CD4-positive, alpha-beta T cell treated with Interferon gamma for 1 hour (primary cell): ENCODE results near the gene RING1.

Experiments
- DNase-seq: peaks from one replicate; pipeline ENCODE4 v3.0.0-alpha.2; 2020

RING1 gene

GRCh38 chr6:33208091-33208967, at the start of gene RING1:
TSS of gene RING1 (plus strand) at chr6:33208500. CDS start at chr6:33208823, 323 bp downstream.
- peak; percentile 86 for DNase-seq

GRCh38 chr6:33160096-33160495, 48.2 kb upstream of the RING1 start:
- DNase-seq = no peak

GRCh38 chr6:33160728-33161344, 47.5 kb upstream of the RING1 start:
- no peak for DNase-seq

DNA sequence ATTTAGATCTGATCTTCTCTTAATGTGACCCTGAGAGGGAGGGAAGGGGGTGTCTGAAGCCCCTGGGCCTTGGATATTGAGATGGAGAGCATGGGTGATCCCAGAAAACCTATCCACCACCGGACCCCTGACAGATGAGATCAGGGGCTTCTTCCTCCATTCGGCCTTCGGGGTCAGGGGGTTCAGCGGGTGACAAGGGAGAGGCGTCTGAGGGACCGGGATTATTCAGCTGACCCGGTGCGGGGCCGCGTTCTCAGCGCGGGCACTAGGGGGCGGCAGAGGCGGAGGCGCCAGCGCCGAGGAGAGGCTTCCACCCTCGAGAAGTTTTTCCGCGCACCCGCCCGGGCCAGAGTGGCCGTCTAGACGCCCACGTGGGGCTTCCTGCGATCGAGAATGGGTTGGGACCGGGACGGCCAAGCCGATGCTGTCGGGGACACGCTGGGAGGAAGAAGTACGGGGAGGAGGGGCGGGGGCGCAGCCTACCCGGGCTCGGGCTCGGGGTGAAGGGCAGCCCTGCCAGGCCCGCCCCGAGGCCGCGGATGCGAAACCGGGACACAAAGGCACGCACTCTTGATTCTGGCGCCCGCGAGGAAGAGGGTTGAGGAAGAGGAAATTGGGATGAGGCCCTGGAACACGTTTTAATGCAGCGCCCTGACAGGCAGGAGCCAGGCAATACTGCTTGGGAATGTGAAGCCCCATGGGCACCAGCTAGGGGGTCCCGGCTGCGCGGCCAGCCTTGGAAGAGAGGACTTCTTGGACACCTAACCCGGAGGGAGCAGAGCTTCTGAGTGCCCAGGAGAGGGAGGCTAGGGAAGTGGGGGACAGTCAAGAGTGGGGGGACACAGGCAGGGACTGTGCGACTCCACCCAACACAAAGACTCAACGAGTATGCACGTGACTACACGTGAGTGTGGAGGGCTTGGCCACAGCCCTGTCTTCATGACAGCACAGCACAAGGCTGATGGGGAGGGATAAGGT, 46.7 kb upstream of the RING1 start:
- peak; percentile 79 for DNase-seq

DNA sequence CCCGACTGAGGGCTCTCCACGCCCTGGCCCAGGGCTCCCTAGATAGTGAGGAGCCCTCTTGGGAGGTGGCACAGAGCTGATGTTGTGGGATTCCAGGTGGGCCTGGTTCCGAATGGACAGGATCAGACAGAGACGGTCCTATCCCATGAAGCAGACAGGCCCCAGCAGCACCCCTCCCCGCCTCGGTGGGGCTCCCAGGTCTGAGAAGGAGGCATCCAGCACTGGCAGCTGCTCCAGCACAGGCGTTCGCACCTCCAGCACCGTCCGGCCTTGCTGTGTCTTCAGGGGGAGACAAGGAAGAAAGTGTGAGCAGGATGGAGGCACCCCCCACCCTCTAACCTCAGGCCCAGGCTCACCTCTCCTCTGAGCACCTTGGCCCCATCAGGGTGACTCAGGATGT, 44.8 kb upstream of the RING1 start:
- DNase-seq = no peak

DNA sequence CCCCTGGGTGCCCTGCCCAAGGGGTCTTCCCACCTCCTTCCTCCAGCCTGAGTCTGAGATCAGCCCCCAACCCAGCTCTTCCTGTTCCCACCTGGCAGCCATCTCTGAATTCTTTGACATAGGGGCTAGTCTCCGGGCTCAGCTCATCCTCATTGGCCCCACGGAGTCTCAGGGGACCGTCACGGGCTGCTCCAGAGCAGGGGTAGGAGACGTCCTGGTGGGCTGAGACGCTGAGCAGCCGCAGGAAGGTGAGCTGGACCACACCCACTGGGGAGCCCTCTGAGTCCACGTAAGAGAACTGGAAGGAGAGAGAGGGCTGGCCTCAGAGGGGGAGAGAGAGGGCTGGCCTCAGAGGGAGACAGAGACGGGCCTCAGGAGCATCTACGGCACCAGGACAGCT, 44.1 kb upstream of the RING1 start:
- no peak for DNase-seq

DNA sequence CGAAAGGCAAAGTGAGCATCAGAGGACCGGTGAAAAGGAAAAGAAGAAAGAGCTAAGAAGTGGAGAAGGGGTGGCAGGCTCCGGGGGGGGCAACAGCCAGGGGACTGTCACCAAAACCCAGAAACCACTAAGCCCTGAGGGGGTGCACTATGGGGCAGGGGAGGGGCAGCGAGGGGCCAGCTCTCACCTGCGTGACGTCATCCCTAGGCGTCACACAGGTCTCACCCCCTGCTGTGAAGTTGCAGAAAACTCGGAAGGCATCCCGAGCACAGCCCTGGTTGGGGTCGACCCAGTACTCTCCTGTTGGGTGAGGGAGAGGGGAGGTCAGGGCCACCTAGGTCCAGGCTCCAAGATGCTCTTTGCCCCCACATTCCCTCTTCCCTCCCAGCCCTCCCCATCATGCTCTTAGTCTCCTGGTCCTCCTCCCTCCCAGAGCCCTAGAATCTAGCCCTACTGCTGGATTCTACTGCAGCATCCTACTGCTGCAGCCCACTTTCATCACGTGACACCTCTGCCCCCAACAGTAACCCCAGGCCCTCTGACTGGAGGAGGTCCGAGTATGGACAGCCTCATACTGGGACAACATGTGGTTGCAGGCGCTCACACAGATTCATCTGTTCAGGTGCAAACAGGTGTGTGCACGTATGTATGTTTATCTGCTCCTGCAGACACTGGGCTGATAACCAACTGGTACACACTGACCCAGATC, 43.5 kb upstream of the RING1 start:
- DNase-seq = no peak

DNA sequence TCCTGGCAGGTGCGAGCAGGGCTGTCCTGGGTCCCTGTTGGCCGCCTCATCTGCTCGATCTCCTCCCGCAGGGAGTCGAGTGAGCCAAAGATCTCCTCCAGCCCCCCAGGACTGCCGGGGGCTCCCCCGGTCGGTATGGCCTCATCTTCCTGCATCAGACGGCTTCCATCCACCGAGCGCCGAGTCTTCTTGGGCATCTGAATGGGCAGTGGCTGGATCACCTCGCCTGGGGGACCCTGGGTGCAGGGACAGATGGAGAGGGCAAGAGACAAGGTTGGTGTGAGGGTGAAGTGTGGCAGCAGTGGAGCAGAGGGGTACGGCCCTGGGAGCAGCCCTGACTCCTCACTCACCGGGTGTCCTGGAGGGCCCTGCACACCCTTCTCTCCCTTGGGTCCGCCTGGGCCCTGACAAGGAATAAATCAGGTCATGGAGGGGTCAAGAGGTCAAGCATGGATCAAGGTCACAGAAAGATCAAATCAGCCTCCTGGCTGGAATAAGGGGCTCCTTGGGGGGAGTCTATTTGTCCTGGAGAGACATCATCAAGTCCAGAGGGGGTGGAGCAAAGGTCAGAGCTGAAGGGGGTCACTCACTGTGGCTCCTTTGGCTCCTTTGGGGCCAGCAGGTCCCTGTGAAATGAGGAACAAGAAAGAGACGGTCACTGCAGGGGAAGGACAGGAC, 42.6 kb upstream of the RING1 start:
- no peak for DNase-seq

DNA sequence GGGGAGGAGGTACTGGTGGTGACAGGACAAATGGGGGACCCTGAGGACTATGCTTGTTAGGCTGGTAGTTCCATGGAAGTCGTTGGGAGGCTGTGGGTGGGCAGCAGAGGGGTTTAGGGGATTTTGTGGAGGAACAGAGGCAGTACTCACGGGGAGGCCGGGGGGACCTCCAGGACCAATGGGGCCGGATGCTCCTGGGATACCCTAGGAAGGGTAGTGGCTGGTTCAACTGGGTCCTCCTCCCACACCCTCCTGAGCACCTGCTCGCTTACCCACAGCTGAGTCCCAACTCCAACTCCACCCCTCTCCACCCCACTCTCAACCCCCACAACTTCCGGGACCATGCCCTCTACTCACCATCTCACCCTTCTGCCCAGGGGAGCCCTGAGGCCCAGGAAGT, 41.9 kb upstream of the RING1 start:
- DNase-seq = no peak

DNA sequence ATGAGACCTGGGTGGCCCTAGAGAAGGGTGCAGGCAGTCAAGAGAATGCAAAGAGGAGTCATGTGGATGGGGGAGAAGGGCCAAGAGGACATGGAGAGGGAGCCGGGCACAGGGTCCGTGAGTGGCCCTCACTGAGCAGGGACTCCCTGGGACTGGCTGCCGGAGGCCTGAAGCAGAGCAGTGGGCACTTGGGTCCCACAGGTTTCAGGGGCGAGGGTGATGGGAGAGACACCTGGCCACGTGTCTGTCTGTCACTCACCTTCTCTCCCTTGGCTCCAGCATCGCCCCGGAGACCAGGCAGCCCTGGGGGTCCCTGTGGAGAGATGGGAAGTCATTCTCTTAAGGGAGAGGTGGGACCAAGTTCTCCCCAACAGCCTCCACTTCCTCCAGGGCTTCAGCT, 41.5 kb upstream of the RING1 start:
- DNase-seq = no peak

DNA sequence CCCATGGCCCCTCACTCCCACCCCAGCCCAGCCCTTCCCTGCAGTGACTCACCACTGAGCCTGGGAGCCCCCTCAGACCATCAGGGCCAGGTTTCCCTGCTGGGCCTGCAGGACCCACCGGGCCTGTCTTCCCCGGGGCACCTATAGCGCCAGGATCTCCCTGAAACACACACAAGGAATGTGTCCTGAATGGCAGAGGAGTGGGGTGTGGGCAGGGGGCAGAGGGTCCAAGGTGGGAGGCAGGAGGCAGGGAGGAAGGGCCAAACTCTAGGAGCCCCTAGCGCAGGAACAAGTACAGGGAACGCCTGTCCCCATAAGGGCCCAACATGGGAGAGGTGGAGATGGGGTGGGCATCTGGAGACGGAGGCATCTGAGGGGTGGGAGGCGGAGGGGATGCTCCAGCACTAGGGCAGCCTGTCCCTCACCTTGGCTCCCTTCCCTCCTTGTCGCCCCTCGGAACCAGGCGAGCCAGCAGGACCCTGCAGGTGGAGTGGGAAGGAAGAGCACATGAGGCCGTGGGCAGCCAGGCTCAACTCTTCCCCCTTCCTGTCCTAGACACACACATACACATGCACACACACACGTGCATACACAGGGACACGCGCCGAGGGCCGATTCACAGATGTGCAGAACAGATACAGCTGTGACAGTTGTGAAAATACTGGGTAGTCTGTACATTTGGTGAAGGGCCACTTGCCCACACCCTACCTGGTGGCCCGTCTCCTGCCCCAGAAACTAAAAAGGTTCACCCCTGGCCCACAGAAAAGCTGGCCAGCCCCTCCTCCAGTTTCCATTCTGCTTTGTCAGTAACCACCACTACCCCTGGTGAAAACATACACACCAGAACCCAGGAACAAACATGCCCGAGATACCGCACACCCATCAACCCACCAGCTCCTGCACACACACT, 40.7 kb upstream of the RING1 start:
- DNase-seq = no peak

- DNase-seq = no peak
These were observed 40.1 kb upstream of the RING1 start for GRCh38 chr6:33168284-33168601.

DNA sequence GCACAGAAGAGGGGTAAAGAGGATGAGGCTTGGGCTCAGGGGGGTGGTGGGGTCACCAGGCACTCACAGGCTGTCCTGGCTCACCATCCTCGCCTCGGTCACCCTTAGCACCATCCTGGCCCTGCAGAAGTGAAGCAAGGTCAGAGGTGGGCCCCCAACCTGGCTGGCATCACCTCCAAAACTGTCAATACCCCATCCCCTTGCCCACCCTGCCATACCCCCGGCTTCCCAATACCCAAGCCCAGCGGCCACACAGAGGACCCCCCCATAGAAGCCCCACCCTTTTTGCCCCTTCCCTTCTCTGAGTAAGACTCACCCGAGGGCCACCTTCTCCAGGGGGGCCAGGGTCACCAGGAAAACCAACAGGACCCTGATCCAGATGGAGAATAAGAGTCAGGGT, 39.7 kb upstream of the RING1 start:
- no peak for DNase-seq

GRCh38 chr6:33169291-33170175, 38.8 kb upstream of the RING1 start:
- no peak for DNase-seq

- DNase-seq = no peak
These were observed 37.9 kb upstream of the RING1 start for GRCh38 chr6:33170176-33171015.

DNA sequence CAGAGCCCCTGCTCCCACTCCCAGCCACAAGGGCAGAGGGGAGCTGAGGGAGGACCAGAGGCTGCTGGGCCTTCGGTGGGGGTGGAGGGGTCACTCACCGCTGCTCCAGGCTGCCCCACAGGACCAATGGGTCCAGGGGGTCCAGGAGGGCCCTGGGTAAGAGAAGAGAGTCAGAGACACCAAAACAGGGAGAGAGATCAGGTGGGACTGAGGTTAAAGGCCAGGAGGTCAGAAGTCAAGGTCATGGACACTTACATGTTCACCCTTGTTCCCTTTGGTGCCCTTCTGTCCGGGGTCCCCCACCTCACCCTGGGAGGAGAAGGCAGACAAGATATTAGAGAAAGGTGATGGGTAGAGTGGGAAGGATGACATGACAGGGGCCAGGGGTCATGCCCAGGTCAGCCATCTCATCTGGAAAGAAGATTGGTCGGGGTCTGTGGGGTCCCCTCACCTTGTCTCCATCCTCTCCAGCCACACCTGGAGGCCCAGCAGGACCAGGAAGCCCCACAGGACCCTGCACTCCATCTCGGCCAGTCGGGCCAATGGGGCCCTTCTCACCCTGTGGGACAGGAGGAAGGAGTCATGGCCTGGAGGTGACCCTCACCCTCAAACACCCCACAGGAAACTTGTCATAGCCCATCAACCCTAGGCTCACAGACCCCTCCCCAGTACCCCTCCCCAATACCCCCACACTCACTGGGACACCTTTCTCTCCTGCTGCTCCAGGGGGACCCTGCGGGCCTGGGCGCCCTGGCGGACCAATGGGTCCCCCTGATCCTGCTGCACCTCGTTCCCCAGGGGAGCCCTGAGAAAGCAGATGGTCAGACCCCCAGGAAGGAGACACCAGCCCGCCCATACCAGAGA, 37.1 kb upstream of the RING1 start:
- DNase-seq = no peak

DNA sequence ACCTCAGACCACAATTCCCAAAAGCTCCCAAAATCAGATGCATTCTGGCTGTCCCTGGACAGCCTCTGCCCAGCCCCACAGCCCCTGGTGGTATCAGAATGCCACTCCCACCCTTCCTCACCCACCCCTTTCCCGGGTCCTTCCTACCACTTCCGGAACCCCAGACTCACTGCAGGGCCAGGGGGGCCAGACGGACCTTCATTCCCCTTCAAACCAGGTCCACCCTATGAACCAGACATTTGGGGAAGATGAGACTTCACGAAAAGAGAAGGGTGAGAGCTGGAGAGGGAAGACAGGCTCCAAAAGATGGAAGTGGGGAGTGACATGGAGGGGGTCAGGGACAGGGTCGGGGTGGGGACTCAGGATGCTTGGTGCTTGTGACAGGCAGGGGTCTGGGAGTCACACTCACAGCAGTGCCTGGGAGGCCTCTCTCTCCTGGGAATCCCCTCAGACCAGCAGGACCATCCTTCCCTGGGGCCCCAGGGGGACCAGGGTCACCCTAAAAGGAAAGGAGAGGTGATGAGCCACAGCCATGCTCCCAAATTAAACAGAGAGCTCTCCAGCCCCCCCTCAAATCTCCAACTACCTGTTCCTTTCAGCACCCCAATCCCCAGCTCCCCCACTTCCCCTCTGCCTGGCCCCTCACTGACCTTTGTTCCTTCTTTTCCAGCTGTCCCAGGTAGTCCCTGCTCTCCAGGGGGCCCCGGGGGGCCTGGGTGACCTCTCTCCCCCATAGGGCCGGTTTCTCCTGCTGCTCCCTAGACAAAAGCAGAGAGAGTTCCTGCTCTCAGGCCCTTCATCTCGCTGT, 36.2 kb upstream of the RING1 start:
- DNase-seq = no peak
